Left kidney (tissue), 1 donor: ENCODE data around the gene ULBP2. TPM values are rescaled to one million over a fixed set of nuclear protein-coding genes. Genes with fewer than 3 reads are reported as not detected.

Source experiments
- polyA plus RNA-seq: library from polyadenylated mRNA; unstranded; fragments of 120-200 nt; gene quantifications from one replicate; pipeline ENCODE4 v1.2.1, GENCODE V29; 2013; ENCODE audit not compliant: insufficient read length

ULBP2 gene
- polyA plus RNA-seq, 1 donor: 0.88 TPM

Other genes starting within 250 kb of the ULBP2 start
- 37.9 TPM for gene LATS1, start 223.9 kb upstream of the ULBP2 start, polyA plus RNA-seq
- gene NUP43, start 195.5 kb upstream of the ULBP2 start, polyA plus RNA-seq: 67.9 TPM
- gene PCMT1, start 192.3 kb upstream of the ULBP2 start, polyA plus RNA-seq: 89.1 TPM
- 40.4 TPM for gene LRP11, start 77.7 kb upstream of the ULBP2 start, polyA plus RNA-seq
- 0.37 TPM for gene RAET1E, start 43.9 kb upstream of the ULBP2 start, polyA plus RNA-seq
- gene RAET1G, start 18.9 kb upstream of the ULBP2 start, polyA plus RNA-seq: 1.4 TPM
- 2.1 TPM for gene ULBP1, start 21.9 kb downstream of the ULBP2 start, polyA plus RNA-seq
- gene RAET1L, start 83.5 kb downstream of the ULBP2 start, polyA plus RNA-seq: not detected
- gene ULBP3, start 127.1 kb downstream of the ULBP2 start, polyA plus RNA-seq: 8.5 TPM
- gene PPP1R14C, start 201.0 kb downstream of the ULBP2 start, polyA plus RNA-seq: 21.6 TPM